H1 (cell line): Measurements from ENCODE around the gene ELP1. TPM values are rescaled to one million over a fixed set of nuclear protein-coding genes. Genes with fewer than 3 reads are reported as not detected.

ENCODE experiments used
- CBX8 ChIP-seq: fragments of 300-800, 300-1000 bp; sonication (generic); IDR thresholded peaks from 2 replicates; pipeline ENCODE4 v1.7.1; 2016; ENCODE audit warnings: low read depth, low read length, borderline replicate concordance
- HDAC6 ChIP-seq: IDR thresholded peaks from one replicate; pipeline ENCODE4 v1.7.1; 2012; ENCODE audit warnings: low read depth, mild to moderate bottlenecking, inconsistent platforms, low read length, moderate library complexity
- KDM1A ChIP-seq: fragments of 200-600, 300-600 bp; sonication (generic); IDR thresholded peaks from 2 replicates; pipeline ENCODE4 v1.7.1; 2016; ENCODE audit warnings: mild to moderate bottlenecking, low read length, borderline replicate concordance
- POLR2A ChIP-seq, 2 experiments: IDR thresholded peaks; 1 replicate in 1 of 2; 2 replicates in 1 of 2; pipeline ENCODE4 v1.6.1; 2011; ENCODE audit warnings: low read depth in 2 of 2, low read length in 2 of 2, mild to moderate bottlenecking in 2 of 2; ENCODE audit errors: control extremely low read depth in 1 of 2
- polyA plus RNA-seq, 7 experiments: library from polyadenylated mRNA; depleted of rRNA in 3 of 7; stranded (reverse) in 5 of 7; unstranded in 2 of 7; fragments of >200 nt in 5 of 7; fragments of 200-250 nt in 2 of 7; gene quantifications; 1 replicate in 5 of 7; 2 replicates in 1 of 7; 4 replicates in 1 of 7; pipeline versions ENCODE4 v1.2.1 to v1.2.3, GENCODE V29; 2011 to 2013; ENCODE audit warnings: missing spikeins in 2 of 7, mixed read lengths in 2 of 7
- total RNA-seq: library from RNA; stranded (reverse); fragmentation: NEBNext Ultra II Directional; extraction: Animal tissue kit (Norgen Biotek cat#: 25700); gene quantifications from 2 replicates; pipeline ENCODE4 v1.2.1, GENCODE V29; 2021

Gene ELP1
- total and polyA plus RNA-seq, 2 of the 8 experiments (the other 6 are each of a cell fraction or from before 2014, with no cell fraction given): 13.9 to 31.3 TPM

DNA sequence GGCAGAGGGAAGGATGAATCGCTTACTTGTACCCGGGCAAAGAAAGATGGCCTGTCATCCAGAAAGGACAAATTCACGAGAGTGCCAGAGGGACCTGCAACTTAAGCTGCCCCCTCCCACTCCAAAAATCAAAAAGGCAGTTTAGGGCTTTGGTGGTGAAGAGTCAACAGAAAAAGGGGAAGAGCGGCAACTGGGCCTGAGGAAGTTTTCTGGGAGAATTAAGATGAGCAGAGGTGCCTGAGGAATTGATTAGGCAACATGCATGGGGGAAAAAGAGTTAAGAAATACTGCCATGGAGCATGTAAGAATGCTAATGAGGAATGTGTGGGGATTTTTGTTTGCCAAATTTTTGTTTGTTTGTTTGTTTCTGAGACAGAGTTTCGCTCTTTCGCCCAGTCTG is 76.4 kb downstream of the ELP1 start (continued):
- TF ChIP-seq CBX8 (no peak), HDAC6 (no peak), KDM1A (no peak), POLR2A (IDR thresholded peaks at IDR 0.05; ENCODE audit: control extremely low read depth in 1 of 2, low read depth in 2 of 2, low read length in 2 of 2) (no peak)
- TF ChIP-seq, all 59 proteins: peak for 0
